Neural crest cell (in vitro differentiated cells): Measurements from ENCODE around the gene ZCCHC7. TPM values are rescaled to one million over a fixed set of nuclear protein-coding genes. Genes with fewer than 3 reads are reported as not detected.

ENCODE experiments used
- DNase-seq: peaks from one replicate; pipeline ENCODE4 v3.0.0; 2021; ENCODE audit warnings: low read depth, mixed read lengths, low spot score
- H3K27ac Mint-ChIP-seq: one replicate; pipeline ENCODE4 v1.8.0; 2021; ENCODE audit warnings: mild to moderate bottlenecking, mixed read lengths; ENCODE audit not compliant: unreplicated experiment
- H3K27me3 Mint-ChIP-seq: 2 replicates; pipeline ENCODE4 v1.8.0; 2021; ENCODE audit warnings: low read depth, mild to moderate bottlenecking, mixed read lengths
- H3K36me3 Mint-ChIP-seq: 2 replicates; pipeline ENCODE4 v1.8.0; 2021; ENCODE audit warnings: low read depth, mild to moderate bottlenecking, mixed read lengths
- H3K4me1 Mint-ChIP-seq: 2 replicates; pipeline ENCODE4 v1.8.0; 2021; ENCODE audit warnings: mixed read lengths
- H3K4me3 Mint-ChIP-seq: one replicate; pipeline ENCODE4 v1.8.0; 2021; ENCODE audit warnings: mild to moderate bottlenecking, mixed read lengths
- H3K9me3 Mint-ChIP-seq: 2 replicates; pipeline ENCODE4 v1.8.0; 2021; ENCODE audit warnings: mixed read lengths
- CTCF ChIP-seq: fragments of 200-600 bp; sonication (generic); conservative IDR thresholded peaks from 2 replicates; pipeline ENCODE4 v1.5.0; 2021; ENCODE audit warnings: antibody characterized with exemption, mild to moderate bottlenecking
- total RNA-seq: library from RNA; stranded (reverse); gene quantifications from 2 replicates; pipeline ENCODE4 v1.2.1, GENCODE V29; 2021

ZCCHC7 gene
- total RNA-seq, 1 donor from 2014 or later = 21.6 TPM

- no peak for DNase-seq
- Mint-ChIP-seq H3K9me3 (no peaks in the 10 kb centered on the region), H3K4me1 (peaks cover 37% of the 10 kb centered on the region), H3K27me3 (no peaks in the 10 kb centered on the region), H3K4me3 (no peak overlapping the region), H3K27ac (no peak overlapping the region), H3K36me3 (peaks cover 12% of the 10 kb centered on the region)
- TF ChIP-seq CTCF = no peak
Measured at GRCh38 chr9:37236822-37237221, 116.4 kb downstream of the ZCCHC7 start.

GRCh38 chr9:37238122-37238521 lies 117.7 kb downstream of the ZCCHC7 start:
- H3K36me3 Mint-ChIP-seq = peaks cover 12% of the 10 kb centered on the region
- TF ChIP-seq CTCF = no peak
- DNase-seq = no peak
- H3K9me3 Mint-ChIP-seq = no peaks in the 10 kb centered on the region
- H3K27ac Mint-ChIP-seq = no peak overlapping the region
- no peaks in the 10 kb centered on the region for H3K27me3 Mint-ChIP-seq
- peaks cover 36% of the 10 kb centered on the region for H3K4me1 Mint-ChIP-seq
- no peak overlapping the region for H3K4me3 Mint-ChIP-seq

- Mint-ChIP-seq H3K9me3 (no peaks in the 10 kb centered on the region), H3K4me3 (no peak overlapping the region), H3K4me1 (peaks cover 42% of the 10 kb centered on the region), H3K36me3 (peaks cover 6% of the 10 kb centered on the region), H3K27ac (no peak overlapping the region), H3K27me3 (no peaks in the 10 kb centered on the region)
- no peak for TF ChIP-seq CTCF
- DNase-seq = no peak
Measured at GRCh38 chr9:37239224-37239859, 119.0 kb downstream of the ZCCHC7 start.

- Mint-ChIP-seq H3K36me3 (peaks cover 5% of the 10 kb centered on the region), H3K27ac (no peak overlapping the region), H3K4me3 (no peak overlapping the region), H3K4me1 (peaks cover 47% of the 10 kb centered on the region), H3K27me3 (no peaks in the 10 kb centered on the region), H3K9me3 (no peaks in the 10 kb centered on the region)
- no peak for TF ChIP-seq CTCF
- no peak for DNase-seq
Measured at GRCh38 chr9:37239921-37240320, 119.5 kb downstream of the ZCCHC7 start.

GRCh38 chr9:37241340-37241739 lies 121.0 kb downstream of the ZCCHC7 start:
- no peak for DNase-seq
- Mint-ChIP-seq H3K9me3 (no peaks in the 10 kb centered on the region), H3K36me3 (peaks cover 2% of the 10 kb centered on the region), H3K27me3 (no peaks in the 10 kb centered on the region), H3K4me3 (no peak overlapping the region), H3K27ac (no peak overlapping the region), H3K4me1 (peaks cover 51% of the 10 kb centered on the region)
- TF ChIP-seq CTCF = no peak
